ENCODE data around the gene LRMDA.
"Not testable (repeated sequence)": the region's sequence is repeated elsewhere in the genome, so short reads cannot be mapped to it uniquely, and the experiment has no call there.

Gene LRMDA

DNA sequence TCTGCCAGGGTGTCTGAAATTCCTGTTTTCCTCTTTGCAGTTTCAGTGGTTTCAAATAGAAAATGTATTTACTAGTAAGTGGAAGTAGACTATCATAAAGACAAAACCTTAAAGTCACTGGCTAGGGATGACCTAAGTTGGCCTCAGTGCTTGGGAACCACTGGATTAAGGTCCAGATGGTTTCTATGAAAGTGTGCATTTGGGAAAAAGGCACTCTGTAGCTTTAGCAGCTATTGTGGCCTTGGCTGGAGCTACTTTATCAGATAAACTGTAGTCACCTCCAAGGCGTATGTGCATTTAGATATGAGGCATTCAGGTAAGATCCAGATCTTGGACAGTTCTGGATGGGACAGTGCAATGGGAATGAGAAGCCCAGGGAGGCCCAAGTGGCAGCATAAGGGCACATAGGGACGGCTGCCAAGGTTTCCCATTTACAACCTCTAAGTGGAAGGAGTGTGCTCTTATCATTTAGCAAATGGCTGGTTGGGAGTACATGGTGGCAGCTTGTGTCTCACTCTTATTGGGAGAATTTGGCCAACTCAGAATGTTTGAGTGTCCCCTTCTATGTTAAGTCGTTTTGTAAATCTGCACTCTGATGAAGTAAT, 185.6 kb downstream of the LRMDA start:
- DNase-seq, result no peak

DNA sequence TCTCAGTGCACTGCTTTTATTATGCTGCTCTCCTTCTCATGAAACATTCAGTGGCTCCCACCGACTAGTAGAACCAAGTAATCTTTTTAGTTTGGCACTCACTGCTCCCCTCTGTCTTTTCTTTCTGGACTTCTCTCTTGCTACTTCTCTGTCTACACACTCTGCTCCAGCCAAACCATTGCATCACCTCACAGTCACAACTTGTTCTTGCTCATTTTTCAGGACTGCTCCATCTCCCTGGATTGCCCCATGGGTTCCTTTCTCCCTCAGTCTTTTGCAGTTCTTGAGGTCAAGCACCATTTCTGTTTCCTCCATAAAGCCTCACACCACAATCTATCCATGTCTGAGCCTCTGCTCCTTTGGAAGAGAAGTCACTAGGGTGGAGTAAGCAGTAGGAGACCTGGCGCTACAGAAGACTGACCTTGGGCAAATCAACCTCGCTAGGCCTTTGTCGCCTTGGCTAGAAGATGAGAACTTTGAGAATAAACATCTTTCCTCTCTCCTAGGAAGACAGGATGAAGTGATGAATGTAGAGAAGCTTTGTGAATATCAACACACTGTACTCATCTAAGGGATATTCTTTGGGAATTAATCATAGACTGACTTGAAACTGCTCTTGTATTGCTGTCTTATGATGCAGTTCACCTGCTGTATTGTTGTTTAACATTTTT, 186.2 kb downstream of the LRMDA start:
- no peak for DNase-seq

DNA sequence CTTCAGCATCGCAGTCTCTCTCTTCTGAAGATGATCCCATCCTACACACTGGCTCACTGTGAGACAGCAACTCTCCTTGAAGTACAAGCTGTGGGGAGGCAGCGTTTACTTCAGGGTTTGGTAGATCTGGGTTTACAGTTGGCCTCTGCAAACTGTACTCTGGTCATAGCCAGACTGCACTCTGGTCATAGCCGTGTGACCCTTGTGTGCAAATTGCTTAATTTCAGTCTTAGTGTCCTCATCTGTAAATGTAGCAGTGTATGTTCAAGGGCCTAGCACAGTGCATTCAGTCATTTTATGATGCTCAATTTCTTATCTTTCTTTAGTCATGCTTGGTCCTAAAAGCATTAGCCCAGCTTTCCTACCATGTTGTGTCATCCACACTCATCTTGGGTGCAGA, 188.2 kb downstream of the LRMDA start:
- DNase-seq, result no peak

DNA sequence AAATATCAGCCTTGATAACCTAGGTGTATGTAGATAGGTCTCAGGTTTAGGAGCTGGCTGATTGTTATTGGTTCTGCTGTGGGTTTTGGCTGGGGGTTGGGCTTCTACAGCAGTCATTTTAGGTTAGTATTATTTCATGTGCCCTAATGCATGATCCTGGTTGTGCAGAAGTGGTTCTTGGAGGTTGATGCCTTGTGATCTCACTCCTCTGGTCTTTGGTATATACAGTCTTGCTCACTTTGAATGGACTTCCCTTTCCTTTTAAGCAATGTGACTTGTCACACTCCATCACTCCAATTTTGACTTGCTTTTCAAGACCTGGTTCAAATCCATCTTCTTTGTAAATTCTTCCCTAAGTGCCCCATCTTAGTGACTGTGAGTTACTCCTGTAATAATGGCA, 188.9 kb downstream of the LRMDA start:
- no peak for DNase-seq

DNA sequence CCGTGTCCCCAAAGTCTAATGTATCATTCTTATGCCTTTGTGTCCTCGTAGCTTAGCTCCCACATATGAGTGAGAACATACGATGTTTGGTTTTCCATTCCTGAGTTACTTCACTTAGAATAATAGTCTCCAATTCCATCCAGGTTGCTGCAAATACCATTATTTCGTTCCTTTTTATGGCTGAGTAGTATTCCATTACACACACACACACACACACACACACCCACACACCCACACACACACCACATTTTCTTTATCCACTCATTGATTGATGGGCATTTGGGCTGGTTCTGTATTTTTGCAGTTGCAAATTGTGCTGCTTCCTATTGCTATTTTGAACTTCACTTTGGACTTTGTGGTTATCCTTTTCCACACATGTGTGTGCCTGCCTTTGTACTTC, 189.6 kb downstream of the LRMDA start:
- DNase-seq, result not testable (repeated sequence)

DNA sequence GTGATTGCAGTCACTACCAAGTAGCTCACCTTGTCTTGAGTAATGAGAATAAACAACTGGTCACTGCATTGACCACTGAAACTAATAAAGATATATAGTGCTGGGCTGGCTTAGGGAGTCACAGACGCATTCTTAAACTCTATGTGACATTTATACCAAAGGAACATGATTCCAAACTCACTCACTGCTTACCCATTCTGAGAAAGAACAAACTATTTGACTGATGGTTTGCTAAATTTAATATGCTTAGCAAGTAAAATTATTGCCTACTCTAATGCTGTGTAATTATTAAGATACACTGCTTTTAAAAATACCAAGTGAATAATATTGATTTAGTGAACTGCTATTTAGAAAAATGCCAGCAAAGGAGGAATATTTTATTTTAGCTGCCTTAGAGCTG, 191.1 kb downstream of the LRMDA start:
- peak; percentile 25 for DNase-seq

DNA sequence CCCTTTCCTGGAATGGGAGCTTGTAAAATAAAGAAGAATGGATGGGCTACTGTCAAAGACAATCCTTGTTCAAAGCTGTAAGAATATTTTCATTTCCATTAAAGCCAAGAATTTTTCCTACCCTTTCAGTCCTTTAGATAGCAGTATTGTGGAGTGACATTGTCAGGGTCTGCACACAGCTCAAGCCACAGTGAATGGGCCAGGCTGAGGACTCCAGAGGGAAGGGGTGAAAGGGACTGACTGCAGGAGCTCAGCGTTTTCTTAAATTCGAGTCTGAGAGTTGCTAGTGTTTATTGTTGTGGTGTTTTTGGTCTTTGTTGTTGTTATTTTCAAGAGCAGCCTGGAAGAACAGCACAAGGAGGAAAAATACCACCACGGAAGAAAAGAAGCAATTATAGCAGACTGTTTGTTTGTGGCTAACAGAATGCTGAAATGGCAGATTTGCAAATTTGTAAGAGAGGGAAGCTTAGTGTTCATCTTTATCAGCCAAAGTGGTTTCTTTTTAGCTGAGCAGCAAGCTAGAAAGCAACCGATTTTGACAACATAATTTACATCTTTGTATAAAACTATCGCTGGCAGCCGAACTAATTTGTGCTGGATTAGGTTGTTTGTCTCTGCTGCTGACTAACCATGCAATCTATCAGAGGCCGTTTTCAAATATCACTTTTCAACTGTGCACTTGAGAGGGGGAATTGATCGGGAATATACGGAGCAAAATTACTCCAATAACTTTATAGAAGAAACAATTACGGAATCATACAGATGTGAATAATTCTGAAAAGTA, 192.1 kb downstream of the LRMDA start:
- DNase-seq, result peak; percentile 62

DNA sequence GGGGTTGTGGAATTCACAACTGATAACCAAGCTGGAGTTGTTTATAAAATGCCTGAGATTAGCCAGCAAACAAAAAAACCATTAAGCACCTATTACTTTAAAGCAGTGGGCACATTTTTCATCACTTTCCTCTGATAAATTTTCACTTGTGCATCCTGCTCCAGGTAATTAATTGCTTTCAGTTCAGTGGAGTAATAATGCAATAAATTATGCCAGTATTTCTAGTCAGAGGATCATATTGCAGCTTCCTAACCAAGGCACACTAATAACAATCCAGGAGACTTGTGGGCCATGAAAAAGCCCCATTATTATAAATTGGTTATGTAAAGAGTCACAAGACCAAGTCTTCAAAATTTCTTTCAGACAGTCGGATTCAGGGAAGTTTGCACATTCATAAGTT, 193.2 kb downstream of the LRMDA start:
- peak; percentile 13 for DNase-seq

DNA sequence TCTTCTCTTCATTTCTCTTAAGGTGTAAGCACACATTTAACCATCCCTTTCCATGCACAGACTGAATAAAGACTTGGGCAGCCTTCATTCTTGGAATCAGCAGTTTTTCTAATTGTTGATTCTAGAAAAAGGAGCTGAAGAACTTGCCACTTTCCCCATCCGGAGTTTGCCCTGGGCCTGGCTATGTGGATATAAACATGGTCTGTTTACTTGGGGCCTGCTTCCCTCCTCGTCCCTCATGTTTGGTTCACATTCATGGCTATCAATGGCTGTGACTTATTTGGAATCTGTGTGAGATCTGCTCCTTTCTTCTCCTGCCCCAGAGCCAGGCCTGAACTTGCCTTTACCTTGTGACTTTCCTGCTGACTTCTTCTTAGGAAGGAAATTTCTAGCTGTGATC, 199.3 kb downstream of the LRMDA start:
- no peak for DNase-seq

DNA sequence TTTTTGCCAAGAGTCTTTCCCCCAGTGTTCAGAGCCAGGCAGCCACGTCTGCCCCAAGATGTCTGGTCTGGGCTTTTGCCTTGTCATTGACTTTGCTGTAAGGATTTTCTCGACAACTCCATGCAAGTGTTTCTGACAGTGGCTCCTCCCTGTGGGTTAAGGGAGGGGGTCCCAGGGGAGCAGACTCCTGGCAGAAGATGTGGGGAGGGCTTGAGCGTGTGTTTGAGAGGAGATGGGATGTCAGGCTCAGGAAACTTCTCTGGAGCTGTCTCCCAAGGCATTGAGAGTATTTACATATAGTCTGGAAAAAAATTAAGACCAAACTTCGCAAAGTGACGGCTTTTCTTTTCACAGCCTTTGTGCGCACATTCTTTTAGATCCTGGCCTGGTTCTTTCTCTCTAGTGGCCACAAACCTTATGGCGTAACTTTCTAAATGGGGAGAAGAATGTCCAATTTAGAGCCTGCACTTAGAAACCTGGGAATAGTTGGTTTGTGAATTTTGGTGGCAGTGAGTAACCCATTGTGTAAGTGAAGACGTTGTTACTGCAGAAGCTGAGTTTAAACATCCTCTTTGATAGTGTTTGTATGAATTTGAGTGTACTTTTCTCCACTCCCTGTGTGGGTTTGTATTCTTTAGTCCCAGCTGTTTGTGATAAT, 201.5 kb downstream of the LRMDA start:
- DNase-seq, result no peak

DNA sequence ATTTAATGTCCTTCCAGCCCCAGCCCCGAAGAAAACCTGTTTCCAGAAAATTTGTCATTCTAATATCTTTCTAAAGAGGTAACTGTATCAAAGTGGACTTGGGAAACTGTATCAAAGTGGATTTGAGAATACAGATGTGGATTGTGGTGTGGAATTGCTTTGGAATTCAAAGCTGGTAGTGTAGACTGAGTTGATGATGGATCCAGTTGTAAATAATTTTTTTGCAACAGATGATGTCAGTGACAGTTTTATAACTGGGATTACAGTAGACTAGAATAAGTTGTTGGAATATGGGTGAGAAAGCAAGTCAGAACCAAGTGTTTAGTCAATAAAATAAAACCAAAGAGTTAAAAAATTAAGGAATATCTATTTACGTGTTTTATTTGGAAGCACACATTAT, 202.1 kb downstream of the LRMDA start:
- DNase-seq, result no peak

DNA sequence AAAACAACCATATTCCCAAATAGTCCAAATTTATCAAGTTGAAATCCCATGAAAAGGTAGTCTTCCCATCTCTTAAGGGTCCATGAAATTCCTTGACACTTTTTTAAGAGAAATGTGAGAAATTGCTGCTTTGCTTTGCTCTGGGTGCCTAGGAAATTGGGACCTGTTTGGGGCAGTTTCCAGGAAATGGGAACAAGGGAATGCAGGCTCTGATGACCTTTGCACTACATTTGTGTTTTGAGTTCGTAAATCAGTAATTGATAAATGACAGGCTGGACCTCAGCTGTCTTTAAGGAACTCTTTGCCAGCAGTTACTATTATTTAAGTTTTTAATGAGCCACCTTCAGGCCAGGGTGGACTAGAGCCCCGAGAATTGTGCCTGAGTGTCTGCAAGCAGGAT, 203.5 kb downstream of the LRMDA start:
- DNase-seq, result no peak

DNA sequence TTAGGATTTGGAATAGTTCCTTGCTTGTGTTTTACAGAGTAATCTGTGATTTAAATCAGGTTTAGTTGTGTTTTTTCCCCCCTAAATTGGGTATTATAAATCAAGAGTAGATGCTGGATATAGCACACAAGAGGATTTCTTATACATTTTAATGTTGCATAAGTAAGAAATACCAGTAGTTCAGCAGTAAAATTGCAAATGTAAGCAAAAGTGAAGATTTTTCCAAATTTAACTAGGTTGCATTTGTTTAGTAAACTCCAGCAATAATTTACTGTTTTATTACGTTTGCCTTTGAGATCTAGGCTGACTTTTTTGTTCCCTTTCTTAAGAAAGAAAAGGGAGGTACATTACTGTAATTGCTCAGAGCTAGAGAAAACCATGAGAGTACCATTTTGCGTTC, 207.3 kb downstream of the LRMDA start:
- no peak for DNase-seq

DNA sequence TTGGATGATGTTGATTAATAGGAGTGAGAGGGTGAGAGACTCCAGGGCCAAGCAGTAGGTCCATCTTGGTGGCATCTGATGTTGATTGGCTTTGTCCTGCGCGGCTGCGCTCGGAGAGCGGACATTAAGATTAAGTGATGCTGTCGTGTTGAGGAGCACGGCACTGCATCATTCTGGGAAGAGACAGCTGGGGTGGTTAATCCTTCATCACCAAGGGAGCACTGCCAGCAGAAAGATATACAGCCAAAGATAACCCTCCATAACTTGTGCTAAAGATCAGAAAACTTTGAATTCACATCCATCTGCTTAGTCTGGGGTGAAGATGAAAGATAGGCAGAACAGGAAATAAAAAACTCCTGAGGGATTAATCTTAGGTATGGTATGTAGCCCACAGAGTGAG, 208.3 kb downstream of the LRMDA start:
- no peak for DNase-seq

DNA sequence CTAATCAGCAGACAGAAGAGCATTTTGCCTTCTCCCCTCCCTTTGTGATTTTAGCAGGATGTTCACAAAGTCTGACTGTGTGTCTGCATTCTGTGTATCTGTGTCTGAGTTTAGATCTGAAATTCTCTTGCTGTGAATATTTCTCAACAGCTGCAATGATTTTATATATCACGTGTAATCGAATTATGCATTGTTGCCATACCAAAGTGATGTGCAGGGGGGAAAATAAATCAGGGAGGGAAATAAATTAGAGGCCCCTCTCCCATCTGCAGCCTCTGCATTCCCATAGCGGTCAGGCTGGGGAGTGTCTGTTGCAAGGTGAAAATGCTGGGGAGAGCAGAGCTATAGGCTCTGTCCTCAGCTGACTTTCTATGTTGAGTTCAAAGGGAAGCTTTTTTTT, 209.0 kb downstream of the LRMDA start:
- no peak for DNase-seq

DNA sequence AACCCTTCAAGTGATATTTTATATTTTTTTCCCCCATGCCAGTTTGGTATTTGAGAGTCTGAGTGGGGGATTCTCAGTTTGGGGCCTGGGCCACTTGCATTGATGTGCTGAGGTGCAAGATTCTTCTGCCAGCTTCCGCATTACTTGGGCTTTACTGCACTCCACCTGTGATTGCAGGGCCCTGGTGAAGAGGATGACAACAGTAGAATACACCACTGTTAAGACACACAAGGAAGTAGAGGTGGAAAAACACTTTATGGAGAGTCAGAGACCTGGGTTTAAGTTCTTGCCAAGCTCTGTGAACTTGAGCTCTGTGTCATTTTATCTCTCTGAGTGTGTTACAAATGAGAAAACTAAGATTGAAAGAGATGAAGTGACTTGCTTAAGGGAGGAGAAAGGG, 209.4 kb downstream of the LRMDA start:
- DNase-seq, result no peak

DNA sequence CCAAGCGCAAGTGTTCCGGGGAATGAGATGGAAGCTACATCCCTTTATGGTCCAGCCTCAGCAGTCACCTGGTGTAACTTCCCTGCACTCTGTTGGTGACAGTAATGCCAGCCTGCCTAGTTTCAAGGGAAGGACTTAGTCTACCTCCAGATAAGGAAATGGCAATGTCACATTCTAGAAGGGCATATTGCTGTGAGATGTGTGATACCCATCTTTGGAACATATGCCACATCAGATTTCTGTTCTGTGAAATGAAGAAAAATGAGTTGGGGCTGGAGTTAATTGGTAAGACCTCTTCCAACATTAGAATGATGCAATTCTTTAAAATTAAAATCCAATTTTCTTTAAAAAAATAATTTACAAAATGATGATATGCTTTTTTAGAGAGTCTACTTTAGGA, 212.0 kb downstream of the LRMDA start:
- DNase-seq, result no peak

DNA sequence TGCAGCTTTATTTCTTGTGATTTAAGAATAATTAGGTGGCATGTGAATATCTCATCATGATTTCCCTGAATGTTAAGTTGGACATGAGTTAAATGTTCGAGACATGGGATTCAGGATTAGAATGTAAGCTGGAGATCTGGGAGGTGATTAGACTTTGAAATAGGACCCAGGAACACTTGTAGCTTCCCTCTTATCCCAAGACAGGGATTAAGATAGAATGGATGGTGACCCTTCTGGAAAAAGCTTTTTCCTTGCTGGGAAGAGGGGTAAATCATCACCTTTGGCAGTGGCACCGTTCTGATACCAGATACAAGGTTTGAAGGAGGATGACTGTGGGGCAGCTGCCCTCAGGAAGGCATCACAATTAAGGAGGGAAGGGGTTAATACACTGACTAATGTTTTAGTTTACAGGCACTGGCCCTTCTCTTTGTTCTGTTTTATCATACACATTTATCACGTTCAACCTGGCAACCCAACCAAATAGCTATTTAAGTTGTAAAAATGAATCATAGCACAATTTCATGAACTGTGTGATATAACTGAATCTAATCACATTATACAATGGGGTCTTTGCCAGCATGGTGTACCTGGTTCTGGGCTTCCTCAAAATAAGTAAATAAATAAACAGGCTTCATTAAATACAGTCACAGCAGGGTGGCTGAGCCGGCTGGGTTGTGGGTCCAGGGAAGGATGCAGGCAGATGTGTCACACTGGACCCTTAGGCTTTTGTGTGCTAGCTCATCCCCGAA, 212.7 kb downstream of the LRMDA start:
- DNase-seq, result no peak

DNA sequence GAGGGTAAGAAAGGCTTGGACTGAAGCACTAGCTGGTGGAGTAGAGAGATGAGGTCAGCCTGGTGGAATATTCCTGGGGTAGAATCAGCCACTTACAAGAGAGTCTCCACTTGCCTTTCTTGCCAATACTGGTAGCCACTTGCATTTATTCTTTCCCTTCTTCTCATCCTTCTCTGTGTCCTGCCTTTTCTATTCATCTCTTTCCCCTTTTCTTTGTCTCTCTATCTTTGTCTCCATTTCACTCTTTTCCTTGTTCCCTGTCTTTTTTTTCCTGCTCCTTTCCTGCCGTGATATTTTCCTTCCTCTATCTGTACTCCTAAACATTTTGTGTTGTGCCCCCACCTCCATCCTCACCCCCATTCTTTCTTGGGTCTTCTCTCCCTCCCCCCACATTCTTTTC, 214.3 kb downstream of the LRMDA start:
- no peak for DNase-seq

DNA sequence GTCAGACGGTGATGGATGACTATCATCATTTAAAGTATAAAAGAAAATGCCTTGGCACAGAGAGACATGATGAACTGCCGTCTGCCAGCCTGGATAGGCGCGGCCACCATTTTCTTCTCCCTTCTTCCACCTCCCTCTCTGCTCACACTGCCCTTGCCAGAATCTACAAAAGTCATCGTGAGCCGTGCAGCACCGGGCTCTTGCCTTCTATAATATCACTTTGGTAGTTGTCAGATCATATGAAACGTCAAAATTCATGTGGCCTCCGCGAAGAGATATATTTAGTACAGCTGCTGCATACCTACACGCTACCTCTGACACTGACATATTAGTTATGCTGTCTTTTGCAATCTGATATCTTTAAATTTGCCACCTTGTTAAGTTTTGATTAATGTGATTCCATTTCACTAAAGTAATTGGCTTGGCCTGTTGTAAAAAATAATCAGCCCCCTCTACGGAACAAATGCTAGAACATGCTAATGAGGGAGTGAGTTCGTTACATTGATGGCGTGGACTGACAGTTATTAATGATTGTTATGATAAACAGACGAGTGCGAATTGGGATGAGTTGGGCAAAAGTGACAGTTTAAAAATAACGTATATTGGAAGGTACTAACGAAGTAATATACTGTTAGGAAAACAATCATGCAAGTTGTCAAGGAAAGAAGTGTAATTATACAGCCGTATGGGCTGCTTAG, 214.9 kb downstream of the LRMDA start:
- DNase-seq, result no peak

DNA sequence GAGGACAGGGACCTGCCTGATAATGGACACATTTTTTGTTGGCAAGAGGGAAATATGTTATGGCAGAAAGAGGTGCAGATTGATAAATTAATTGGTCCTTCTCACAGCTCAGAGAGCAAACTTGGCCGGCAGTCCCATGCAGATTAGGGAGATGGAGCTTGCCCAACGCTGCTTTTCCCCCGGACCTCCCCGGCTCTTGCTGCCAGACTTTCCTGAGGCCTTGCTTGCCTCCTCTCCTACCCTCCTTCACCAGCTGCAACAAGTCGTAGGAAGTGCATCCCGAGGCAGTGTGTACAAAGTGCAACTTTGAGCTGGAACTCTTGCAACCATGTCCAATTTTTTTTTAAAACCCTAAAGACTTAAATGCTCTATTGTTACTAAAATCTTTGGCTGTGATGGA, 215.5 kb downstream of the LRMDA start:
- no peak for DNase-seq

DNA sequence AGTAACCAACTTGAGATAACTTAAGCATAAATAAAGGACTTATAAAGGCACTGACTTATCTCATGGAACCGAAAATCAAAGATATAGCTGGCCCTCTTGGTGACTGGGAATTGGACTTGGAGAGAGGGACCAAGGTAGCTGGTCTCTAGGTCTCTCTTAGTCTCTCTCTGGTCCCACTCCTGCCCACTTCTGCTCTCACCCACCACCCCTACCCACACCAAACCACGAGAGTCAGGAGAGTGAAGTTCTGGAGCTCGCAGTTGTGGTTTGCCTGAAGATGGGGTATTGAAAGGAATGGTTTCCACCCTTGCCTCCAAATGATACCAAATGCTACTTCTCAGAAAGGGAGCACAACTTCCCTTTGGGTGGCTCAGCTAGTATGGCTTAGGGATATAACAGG, 216.3 kb downstream of the LRMDA start:
- no peak for DNase-seq

DNA sequence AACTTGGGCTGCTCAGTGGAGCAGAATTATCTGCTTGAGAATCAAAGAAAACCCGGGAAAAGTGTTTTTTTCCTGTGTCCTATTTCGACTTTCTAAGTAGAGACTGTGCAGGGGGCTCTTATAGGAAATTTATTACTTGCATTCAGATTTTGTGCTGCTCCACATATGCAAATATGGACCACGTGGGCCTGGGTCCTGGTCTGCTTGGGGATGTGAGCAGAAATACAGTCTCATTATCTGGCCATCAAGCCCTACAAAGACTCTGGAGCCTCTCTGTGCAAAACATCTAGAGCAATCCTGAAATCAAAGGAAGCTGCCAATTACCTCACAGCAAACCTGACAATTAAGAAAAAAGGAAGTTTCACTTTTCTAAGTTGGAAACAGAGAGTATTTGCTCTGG, 216.9 kb downstream of the LRMDA start:
- DNase-seq, result no peak
